GM12872 (cell line): Measurements from ENCODE around the gene C19orf25.

Source experiments
- TF ChIP-seq, protein P1 (sequence below): IDR thresholded peaks from 3 replicates; pipeline ENCODE4 v1.5.1; 2011; ENCODE audit warnings: low read depth, mild to moderate bottlenecking, low read length, moderate library complexity; ENCODE audit not compliant: insufficient read depth

Gene C19orf25

DNA sequence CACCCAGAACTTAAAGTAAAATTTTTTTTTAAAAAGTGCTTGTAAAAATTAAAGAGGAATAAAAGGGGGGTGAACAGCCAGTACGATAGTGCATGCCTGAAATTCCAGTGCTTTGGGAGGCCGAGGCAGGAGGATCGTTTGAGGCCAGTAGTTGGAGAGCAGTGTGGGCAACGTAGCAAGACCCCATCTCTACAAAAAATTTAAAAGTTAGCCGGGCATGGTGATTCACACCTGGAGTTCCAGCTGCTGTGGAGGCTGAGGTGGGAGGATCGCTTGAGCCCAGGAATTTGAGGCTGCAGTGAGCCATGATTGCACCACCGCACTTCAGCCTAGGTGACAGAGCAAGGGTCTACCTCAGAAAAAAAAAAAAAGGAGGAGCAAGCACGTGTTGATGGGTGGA, 26.0 kb upstream of the C19orf25 start:
- TF ChIP-seq, protein P1, sequence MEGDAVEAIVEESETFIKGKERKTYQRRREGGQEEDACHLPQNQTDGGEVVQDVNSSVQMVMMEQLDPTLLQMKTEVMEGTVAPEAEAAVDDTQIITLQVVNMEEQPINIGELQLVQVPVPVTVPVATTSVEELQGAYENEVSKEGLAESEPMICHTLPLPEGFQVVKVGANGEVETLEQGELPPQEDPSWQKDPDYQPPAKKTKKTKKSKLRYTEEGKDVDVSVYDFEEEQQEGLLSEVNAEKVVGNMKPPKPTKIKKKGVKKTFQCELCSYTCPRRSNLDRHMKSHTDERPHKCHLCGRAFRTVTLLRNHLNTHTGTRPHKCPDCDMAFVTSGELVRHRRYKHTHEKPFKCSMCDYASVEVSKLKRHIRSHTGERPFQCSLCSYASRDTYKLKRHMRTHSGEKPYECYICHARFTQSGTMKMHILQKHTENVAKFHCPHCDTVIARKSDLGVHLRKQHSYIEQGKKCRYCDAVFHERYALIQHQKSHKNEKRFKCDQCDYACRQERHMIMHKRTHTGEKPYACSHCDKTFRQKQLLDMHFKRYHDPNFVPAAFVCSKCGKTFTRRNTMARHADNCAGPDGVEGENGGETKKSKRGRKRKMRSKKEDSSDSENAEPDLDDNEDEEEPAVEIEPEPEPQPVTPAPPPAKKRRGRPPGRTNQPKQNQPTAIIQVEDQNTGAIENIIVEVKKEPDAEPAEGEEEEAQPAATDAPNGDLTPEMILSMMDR = no peak

DNA sequence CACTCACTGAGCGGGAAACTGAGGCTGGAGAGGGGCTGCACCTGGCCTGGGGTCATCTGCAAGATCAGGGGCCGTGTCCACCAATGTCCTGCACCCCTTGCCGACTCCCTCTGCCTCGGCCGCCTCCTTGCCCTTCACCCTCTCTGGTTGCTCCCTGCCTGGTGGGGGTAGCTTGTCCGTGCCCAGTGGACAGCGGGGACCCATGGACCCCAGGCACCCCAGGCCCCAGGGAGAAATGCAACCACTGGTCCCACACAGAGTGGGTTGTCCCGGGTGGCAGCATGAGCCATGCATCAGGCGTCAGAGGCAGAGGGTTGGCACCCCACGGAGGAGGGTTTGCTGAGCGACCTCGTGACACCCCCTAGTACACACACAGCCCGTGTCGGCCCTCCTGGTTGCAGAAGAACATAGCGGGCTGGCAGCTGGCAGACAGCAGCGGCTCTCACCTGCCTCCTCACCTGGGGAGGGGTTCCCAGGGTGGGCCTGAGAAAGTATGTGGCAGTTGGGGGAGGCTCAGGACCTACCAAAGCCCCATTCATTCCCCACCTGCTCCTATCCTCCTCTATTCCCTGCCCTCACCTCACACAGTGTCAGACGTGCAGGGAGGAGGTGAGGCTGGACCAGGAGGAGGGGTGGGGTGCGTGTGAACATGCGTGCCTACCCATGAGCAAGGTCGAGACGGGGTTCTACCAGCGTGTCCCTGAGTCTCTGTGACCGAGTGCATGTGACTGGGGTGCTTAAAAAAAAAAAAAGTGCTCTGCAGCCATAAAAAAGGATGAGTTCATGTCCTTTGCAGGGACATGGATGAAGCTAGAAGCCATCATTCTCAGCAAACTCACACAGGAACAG, 25.1 kb upstream of the C19orf25 start:
- TF ChIP-seq, protein P1 = no peak

DNA sequence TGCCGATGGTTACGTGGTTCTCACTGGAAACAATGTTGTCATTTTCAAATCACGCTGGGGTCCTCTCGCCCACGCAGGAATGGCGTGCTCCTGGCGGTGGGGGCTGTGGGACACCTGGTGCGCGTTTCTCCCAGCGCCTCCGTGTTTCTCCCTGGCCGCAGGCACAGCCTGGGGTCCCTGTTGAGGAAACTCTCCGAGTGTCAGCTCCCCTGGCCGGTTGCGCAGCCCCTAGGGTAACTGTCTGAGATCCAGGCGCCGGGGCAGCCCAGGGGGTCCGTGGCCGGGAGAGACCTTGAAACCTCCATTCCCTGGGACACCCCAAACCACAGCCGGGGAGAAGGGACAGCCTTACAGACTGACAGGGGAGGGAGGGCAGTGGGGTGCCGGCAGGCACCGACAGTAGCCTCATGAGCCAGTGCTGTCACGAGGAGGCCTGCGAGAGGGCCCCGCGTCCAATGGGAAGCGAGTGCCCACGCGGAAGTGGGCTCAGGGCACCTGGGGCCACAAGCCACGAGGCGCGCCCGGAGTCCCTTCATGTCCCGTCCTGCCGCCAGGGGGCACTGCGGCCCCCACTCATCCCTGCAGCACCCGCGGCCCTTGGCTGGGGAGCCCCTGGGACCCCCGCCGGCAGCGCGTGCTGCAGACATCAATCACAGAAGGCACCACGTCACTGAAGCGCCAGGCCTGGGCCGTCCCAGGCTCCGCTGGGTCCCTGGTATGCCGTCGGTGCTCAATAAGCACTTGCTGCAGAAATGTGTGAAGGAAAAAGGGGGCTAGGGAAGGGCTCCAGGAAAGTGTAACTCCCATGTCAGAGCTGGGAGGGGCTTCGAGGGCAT, 24.3 kb upstream of the C19orf25 start:
- TF ChIP-seq, protein P1 = peak; percentile 82

DNA sequence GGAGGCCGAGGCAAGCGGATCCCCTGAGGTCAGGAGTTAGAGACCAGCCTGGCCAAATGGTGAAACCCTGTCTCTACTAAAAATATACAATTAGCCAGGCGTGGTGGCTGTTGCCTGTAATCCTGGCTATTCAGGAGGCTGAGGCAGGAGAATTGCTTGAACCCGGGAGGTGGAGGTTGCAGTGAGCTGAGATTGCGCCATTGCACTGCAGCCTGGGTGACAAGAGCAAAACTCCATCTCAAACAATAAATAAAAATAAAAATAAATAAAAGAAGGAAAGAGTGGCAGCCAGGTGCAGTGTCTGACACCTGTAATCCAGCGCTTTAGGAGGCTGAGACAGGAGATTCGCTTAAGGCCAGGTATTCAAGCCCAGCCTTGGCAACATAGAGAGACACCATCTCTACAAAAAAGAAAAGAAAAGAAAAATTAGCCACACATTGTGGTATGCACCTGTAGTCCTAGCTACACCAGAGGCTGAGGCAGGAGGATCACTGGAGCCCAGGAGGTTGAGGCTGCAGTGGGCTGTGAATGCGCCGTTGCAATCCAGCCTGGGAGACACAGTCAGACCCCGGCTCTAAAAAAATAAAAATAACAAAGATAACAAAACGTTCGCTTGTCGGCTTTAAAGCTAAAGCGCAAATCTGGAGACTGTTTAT, 23.5 kb upstream of the C19orf25 start:
- TF ChIP-seq, protein P1 = no peak

DNA sequence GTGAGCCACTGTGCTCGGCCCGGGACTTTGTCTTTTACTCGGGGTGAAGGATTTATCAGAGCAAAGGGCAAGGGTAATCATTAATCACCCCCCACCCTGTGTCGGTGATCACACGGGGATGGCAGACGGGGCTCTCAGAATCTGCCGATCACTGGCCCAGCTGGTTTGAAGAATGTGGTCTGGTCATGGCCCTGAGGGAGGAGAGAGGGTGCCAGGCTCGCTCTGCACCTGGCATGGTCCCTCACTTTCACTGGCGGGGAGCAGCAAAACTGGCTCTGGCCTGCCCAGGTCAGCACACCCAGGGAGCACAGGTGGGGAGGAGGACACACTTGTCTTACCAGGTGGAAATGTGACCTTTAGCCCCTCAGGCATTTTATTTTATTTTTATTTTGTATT, 22.2 kb upstream of the C19orf25 start:
- TF ChIP-seq, protein P1 = no peak

DNA sequence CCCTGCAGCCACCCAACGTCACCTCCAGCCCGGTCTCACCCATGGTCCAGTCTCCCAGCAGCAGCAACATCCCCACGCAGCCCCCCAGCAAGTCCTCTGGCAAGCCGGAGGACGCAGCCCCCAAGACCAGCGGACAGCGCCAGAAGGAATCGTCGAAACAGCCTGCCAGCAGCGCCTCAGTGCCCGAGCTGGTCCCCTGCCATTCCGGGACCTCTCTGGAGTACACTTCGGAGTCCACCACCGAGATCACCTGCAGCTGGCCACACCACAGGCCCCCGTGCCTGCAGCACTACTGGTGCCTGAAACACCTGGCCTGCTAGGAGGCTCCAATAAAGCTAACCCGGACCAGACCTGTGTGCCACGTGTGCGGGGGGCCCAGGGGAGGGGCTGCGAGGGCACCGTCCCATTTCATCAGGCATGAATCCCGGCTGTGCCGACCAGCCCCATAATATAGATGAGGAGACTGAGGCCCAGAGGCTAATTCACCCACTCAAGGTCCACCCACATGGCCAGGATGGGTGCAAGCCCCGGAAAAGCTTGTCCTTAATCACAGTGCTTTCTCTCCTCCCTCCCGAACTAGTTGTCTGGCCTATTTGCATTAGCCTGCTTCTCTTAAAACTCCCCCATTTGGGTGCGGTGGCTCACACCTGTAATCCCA, 18.7 kb upstream of the C19orf25 start:
- TF ChIP-seq, protein P1 = no peak
